GM20000 (cell line): Measurements from ENCODE around the gene TGM5.
"Not testable (repeated sequence)": the region's sequence is repeated elsewhere in the genome, so short reads cannot be mapped to it uniquely, and the experiment has no call there.

ENCODE experiments used
- DNase-seq: peaks from one replicate; pipeline ENCODE4 v3.0.0; 2012; ENCODE audit warnings: low spot score
- CTCF ChIP-seq: IDR thresholded peaks from 2 replicates; pipeline ENCODE4 v1.5.1; 2012; ENCODE audit warnings: mild to moderate bottlenecking, control low read depth; ENCODE audit errors: extremely low read depth, missing control alignments

Gene TGM5

DNA sequence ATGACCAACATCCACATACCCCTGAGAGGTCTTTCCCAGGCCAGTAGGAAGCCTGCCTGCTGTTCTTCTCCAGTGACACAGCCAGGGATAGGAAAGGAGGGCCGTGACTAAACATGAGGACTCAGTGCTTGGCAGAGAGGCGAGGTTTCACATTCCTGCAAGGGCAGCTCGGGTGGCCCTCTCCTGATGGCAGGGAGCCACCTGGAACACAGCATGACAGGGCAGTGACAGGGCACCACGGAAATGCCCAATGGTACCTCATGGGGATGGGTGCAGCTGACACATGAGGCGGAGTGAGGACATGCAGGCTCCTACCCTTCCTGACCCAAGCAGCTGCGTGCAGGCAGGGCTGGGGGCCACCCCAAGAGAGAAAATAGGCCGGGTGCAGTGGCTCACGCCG, 7.4 kb upstream of the TGM5 start:
- no peak for TF ChIP-seq CTCF
- no peak for DNase-seq

DNA sequence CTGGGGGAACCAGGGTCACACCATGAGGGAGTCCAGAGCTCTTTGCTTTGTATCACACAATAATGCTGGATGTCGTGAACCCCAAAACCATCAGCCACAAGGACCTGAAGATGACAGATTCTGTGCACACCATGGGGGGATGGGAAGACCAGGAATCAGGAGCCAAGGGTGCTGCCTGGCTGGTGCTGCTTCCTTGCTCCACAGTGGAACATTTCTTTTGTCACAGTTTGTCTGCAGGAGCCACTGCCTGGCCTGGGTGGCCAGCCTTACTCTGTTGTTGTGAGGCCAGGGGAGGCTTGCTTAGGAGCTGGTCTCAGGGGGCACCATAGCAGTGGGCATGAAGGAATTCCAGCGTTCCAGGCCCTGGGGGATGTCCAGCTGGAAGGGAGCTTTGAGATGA, 6.5 kb upstream of the TGM5 start:
- no peak for DNase-seq
- no peak for TF ChIP-seq CTCF

- DNase-seq, result not testable (repeated sequence)
These were observed 5.2 kb upstream of the TGM5 start for GRCh38 chr15:43271908-43272307.

GRCh38 chr15:43270676-43271306, 4.1 kb upstream of the TGM5 start:
- TF ChIP-seq CTCF, result no peak
- no peak for DNase-seq

GRCh38 chr15:43270113-43270665, 3.5 kb upstream of the TGM5 start:
- no peak for DNase-seq
- no peak for TF ChIP-seq CTCF

DNA sequence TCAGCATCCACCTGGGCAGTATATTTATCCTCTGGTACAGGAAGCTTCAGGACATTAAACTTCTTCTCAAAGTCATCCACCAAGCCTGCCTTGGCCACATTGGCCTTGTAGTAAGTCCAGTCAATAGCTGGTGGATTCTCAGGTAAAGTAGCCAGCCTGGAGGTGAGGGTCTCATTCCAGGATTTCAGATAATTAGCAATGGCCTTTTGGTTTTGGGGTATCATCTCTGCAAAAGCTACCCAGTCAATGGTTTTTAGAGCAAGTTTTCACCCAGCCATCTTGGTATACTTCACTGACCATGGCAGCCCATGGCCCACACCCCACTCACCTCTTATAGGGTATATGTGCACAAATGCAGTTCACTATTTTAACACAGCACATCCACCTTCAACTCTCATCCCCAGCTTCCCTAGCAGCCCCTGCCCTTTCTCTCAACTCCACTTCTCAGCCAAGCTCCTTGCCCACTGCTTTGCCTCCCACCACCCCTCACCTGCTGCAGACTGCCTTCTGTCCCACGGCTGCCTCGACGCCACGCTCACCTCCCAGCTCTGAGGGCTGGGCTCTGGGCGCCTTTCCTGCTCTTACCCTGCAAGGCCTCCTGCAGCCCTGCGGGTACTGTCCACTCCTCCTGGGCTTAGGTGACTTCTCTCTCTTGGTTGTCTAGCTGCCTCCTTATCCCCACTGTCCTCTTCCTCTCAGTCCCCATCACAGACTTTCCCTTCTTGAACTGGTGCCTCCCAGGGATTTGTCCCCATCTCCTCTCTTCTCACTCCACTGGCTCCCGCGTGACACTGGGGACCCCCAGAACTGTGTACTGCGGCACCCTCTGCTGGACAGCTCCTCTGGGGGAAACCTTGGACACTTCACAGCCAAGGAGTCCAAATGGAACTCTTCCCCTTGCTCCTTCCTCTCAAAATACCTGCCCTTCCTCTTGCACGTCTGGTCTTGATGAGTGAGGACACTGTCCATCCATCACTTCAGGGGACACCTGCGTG, 1.7 kb upstream of the TGM5 start:
- DNase-seq, result peak; percentile 52
- TF ChIP-seq CTCF, result peak; percentile 47

DNA sequence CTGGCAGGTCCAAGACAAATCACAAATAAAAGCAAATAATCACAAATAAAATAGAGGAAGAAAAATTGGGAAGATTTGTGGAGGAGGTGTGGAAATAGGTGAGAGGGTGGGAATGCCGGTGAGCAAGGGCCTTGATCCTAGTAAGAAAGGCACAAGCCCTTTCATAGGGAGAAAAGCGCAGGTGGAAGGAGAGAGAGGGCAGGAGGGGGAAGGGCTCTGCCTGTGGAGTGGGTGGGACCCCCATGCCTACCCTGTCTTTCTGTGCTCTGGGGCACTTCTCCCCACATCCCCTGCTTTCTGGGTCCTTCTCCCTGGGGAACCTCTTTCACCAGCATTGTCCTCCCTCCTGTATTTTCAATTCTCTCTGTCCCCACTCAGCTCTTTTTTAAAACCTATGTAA, 711 bp upstream of the TGM5 start:
- no peak for DNase-seq
- no peak for TF ChIP-seq CTCF
